HUDEP-2 (cell line): ENCODE measurements around the gene RIOK3.
"Not testable (repeated sequence)": the region's sequence is repeated elsewhere in the genome, so short reads cannot be mapped to it uniquely, and the experiment has no call there.

Experiments
- DNase-seq, 76 experiments: peaks; one replicate each; lab custom pipeline; 2025; ENCODE audit not compliant: unreplicated experiment in 76 of 76; lab: John Stamatoyannopoulos, UW

Gene RIOK3

GRCh38 chr18:23451011-23451410, 2.1 kb upstream of the RIOK3 start:
- DNase-seq = no peak

DNA sequence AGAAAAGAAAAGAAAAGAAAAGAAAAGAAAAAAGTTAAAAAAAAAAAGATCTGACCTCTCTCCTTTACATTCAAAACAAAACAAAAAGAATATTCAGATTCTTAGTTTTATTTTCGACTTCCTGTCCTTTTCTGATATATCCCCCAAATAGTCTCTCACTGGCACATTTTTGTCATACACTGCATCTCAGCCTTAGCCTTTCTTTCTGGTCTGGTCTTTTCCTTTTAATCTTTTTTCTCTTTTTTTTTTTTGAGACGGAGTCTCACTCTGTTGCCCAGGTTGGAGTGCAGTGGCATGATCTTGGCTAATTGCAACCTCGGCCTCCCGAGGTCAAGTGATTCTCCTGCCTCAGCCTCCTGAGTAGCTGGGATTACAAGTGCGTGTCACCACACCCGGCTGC, 1.6 kb upstream of the RIOK3 start:
- DNase-seq = no peak

DNA sequence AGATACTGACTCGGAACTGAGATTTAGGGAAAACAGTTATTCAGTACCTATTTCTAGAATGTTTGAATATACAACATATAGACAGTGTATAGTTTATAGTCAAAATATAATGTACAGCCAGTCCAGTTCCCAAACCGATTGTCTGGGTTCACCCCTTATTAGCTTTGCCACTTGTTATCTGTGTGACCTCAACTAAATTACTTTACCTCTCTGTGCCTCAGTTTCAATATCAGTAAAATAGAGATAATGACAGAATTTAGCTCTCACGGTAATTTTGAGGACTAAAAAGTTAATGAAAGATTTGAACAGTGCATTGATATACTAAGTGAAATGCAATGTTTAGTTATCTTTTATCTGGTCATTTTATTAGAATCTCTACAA, 750 bp upstream of the RIOK3 start:
- DNase-seq = no peak

- peak in 7 of 76 experiments; percentile 7 to 36 (median 24) for DNase-seq
Observed at GRCh38 chr18:23453680-23454058, 582 bp downstream of the RIOK3 start.

- no peak for DNase-seq
Observed at GRCh38 chr18:23456835-23457234, 3.7 kb downstream of the RIOK3 start.

GRCh38 chr18:23458830-23459529, 5.9 kb downstream of the RIOK3 start:
- no peak for DNase-seq

DNA sequence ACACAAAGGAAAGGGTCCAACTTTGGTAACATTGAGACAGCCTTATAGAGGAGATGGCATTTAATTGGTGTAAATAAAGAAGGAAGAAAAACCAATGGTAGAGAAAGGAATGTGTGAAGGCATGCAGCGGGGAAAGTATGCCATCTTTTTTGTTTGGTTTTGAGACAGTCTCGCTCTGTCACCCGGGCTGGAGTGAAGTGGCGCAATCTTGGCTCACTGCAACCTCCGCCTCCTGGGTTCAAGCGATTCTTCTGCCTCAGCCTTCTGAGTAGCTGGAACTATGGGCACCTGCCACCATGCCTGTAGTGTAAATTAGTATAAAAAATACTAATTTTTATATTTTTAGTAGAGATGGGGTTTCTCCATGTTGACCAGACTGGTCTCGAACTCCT, 6.4 kb downstream of the RIOK3 start:
- no peak for DNase-seq

GRCh38 chr18:23460285-23461273, 7.5 kb downstream of the RIOK3 start:
- DNase-seq = no peak

DNA sequence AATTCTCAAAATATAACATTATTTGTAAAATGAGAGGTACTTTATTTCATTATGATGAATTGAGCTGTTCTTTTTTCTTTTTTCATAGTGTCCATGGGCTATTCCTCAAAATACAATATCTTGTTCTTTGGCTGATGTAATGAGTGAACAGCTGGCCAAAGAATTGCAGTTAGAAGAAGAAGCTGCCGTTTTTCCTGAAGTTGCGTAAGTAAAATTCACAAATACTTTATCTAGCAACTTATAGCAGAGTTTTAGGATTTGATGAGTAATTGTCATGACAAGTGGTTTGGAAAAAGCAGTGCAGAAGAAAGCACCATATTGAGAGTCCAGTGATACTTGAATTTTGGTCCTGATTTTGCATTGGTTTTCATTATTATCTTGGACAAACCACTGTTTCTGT, 9.8 kb downstream of the RIOK3 start:
- DNase-seq = no peak

DNA sequence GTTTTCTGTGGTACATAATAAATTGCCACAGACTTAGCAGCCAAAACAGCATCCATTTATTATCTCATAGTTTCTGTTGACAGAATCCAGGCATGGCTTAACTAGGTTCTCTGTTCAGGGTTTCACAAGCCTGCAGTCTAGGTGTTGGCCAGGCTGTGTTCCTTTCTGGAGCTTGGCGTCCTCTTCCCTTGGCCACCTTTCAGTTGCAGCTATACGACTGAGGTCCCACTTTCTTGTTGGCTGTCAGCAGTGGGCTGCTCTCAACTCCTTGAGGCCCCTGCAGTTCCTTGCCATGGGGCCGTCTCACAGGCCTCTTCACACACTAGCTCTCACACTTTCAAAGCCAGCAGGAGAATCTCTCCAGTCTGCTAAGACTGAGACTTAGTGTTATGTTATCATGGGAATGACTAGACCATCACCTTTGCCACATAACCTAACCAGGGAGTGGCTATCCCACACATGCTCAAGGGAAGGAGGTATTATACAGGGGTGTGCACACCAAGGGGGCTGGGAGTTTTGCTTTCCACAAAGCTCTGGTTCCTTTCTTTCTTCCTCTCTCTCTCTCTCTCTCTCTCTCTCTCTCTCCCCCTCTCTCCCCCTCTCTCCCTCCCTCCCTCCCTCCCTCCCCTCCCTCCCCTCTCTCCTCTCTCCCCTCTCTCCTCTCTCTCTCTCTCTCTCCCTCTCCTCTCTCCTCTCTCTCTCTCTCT, 15.8 kb downstream of the RIOK3 start:
- no peak for DNase-seq

DNA sequence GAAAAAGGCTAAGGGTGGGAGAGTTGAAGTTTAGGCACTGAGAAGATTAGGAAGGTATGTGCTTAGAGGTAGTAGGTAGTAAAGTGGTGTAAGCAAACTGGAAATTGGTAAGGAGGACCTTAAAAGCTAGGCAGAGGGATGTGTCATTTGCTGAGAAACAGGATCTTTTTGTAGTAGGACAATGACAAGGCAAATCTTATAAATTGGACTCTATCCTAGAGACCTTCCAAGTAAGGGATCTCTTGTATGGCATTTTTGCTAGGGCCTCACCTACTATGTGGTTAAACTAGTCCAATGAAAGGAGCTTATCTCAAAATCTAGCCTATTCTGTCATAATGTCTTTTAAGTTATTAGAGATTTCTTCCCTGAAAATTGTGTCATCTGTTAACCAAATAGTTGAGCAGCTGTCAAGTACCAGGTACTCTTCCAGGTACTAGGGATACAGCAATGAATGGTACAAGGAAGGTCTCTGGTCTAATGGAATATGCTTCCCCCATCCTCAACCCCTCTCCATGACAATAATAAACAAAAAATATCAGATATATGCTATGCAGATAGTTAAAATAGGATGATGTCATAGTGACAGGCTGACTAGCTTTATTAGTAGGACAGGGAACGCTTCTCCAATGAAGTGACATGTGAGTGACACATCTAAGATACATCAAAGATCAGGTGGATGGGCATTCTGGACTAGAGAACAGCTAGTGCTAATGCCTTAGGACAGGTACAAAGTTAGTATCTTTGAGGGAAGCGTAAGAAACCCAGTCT, 17.7 kb downstream of the RIOK3 start:
- DNase-seq = no peak

DNA sequence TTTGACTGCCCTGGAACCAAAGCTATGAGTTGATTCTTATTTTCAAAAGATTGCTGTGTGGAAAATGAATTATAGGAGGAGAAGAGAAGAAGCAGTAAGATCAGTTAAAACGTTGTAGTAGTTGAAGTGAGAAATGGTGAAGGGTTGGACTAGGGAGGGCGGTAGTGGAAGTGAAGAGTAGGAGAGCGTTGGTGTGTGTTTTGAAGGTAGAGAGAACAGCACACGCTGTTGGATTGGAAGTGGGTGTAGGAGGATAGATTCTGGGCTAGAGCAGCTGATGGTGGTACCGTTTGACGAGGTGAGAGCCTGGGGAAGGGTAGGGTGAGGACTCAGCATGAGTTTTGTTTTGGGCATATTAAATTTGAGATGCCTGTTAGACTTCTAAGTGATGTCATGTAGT, 18.4 kb downstream of the RIOK3 start:
- DNase-seq = no peak

- no peak for DNase-seq
Observed at GRCh38 chr18:23479829-23480505, 26.9 kb downstream of the RIOK3 start.

GRCh38 chr18:23484561-23485182, 31.6 kb downstream of the RIOK3 start:
- DNase-seq = no peak

- DNase-seq = no peak
Observed at GRCh38 chr18:23485386-23485785, 32.3 kb downstream of the RIOK3 start.

DNA sequence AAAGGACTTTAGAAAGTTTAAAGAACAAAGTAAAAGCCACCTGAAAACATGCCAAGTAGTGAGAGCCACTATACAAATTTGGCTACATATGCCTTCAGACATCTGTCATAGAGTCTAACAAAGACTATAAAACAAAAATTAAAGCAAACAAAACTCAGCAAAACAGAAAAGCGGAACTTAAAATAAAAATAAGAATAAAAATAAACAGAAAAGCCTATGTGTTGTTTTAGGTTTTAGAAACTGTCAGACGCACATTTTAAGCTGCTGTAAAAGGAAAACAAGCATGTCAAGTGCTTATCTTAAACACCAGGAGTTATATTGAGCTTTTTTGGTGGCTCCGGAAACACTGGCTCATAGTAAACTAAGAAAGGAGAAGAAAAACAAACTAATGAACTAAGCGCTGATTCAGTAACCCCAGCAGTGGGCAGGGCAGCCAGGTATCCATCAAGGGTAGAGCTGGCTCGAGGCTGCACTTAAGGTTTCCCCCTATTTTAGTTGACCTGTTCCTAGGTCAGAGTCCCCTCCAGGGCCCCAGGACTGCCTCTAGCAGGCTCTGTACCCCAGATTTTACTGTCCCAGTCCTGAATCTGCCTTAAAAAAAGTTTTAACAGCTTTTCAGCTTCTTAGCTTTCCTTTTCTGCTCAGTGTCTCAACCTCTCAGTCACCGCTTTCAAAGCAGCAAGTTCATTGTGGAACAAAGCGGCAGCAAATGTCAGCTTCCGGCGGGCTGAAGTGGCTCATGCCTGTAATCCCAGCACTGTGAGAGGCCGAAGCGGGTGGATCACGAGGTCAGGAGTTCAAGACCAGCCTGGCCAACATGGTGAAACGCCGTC, 34.9 kb downstream of the RIOK3 start:
- DNase-seq = peak in 19 of 76 experiments; percentile 4 to 58 (median 22)

DNA sequence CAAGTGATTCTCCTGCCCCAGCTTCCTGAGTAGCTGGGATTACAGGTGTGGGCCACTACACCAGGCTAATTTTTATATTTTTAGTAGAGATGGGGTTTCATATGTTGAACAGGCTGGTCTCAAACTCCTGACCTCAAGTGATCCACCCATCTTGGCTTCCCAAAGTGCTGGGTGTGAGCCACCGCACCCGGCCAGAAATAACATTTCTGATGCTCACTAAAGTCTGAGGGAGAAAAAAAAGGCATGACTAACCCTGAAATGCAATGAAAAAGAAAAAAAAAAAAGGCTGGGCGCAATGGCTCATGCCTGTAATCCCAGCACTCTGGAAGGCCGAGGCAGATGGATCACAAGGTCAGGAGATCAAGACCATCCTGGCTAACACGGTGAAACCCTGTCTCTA, 36.5 kb downstream of the RIOK3 start:
- not testable (repeated sequence) for DNase-seq

- no peak for DNase-seq
Observed at GRCh38 chr18:23493654-23494053, 40.6 kb downstream of the RIOK3 start.

DNA sequence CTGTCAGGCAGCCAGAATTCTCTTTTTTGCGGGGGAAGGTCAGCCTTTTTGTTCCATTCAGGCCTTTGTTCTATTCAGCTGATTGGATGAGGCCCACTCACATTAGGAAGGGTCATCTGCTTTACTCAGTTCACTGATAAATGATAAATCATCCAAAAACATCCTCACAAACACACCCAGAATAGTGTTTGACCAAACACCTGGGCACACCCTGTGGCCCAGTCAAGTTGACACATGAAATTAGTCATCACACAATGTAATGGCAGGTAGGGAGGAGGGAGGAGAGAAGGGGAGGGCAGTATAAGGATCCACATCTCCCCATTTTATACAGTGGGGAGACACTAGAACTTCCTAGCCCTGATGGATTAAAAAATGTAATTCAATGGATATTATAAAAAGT, 41.9 kb downstream of the RIOK3 start:
- no peak for DNase-seq
